Activated naive CD8-positive, alpha-beta T cell treated with anti-CD3 and anti-CD28 coated beads, Interleukin-2, amount 50 U/mL, for 16 hours (primary cell): ENCODE measurements around the gene PRPSAP2.
"Not testable (repeated sequence)": the region's sequence is repeated elsewhere in the genome, so short reads cannot be mapped to it uniquely, and the experiment has no call there.

Experiments used
- DNase-seq: peaks from one replicate; pipeline ENCODE4 v3.0.0-alpha.2; 2020; ENCODE audit warnings: low read depth, low spot score

PRPSAP2 gene, protein sequence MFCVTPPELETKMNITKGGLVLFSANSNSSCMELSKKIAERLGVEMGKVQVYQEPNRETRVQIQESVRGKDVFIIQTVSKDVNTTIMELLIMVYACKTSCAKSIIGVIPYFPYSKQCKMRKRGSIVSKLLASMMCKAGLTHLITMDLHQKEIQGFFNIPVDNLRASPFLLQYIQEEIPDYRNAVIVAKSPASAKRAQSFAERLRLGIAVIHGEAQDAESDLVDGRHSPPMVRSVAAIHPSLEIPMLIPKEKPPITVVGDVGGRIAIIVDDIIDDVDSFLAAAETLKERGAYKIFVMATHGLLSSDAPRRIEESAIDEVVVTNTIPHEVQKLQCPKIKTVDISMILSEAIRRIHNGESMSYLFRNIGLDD

DNA sequence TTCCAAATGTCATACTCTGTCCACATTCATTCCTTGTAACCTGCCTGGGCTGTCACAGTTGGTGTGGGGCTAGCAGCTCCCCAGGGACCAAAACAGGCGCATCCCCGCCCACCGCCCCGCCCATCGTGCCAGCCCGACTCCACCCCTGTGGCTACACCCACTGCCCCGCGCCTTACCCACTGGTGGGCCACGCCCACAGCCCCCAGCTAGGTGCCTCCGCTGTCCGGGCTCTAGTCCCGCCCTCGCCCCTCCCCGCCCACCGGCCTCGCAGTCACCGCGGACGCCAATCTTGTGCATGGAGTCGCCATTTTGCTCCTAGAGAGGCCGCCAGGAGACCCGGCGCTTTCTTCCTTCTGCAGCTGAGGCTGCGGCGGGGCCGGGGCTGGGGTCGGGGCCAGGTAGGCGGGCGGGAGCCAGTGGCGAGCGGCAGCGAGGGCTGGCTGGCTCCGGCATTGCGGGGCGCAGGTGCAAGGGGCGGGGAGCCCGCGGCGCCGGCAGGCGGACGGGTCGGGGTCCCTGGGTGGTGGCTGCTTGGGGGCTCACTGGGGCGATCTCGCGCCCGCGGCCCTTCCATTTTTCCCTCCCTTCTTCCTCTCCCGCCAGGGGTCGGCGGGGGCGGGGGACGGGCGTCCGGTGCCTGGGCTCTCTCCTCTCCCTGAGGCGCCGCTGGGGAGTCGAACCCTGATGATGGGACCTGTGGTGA is at the start of gene PRPSAP2:
PRPSAP2 (plus strand) TSS at position 268 of the 703 bp plus-strand sequence. CDS start 7,703 bp downstream, outside the sequence.
- DNase-seq, result peak; percentile 81

- DNase-seq, result not testable (repeated sequence)
These were observed 42.0 kb upstream of the PRPSAP2 start for GRCh38 chr17:18815924-18816323.

- not testable (repeated sequence) for DNase-seq
These were observed 41.2 kb upstream of the PRPSAP2 start for GRCh38 chr17:18816489-18817371.

GRCh38 chr17:18821430-18821829 is 36.5 kb upstream of the PRPSAP2 start:
- not testable (repeated sequence) for DNase-seq

DNA sequence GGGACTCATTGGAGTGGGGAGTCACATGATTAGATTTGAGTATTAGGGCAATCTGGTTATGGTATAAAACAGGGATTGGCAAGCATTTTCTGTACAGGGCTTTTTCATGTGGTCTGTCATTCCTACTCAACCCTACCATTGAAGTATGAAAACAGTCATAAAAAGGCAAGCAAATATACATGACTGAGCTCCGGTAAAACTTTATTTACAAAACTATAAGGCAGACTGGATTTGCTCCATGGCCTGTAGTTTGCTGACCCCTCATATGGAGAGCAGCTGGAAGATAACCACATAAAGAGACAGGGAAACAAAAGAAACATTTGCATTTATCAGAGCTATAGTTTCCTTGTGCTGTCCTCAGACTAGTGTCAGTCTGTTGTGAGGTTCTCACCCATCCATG is 30.3 kb upstream of the PRPSAP2 start:
- not testable (repeated sequence) for DNase-seq

DNA sequence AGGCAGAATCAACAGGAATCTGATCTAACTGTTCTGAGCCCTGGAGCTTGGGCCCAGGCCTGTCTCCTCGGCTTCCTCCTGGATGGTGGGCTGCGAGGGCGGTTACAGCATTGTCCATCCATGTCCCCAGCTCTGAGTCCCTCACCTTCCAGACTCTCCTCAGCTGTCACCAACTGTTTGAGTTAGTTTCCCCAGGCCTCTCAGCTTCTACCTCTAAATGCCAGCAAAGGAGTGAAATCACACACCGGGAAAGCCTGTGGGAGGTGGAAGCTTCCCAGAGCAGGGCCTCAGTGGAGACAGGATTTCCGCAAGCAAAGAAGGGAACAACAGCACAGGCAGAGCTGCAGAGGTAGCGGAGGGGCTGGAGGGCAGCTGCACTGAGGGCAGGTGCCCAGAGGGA is 9.4 kb upstream of the PRPSAP2 start:
- no peak for DNase-seq

DNA sequence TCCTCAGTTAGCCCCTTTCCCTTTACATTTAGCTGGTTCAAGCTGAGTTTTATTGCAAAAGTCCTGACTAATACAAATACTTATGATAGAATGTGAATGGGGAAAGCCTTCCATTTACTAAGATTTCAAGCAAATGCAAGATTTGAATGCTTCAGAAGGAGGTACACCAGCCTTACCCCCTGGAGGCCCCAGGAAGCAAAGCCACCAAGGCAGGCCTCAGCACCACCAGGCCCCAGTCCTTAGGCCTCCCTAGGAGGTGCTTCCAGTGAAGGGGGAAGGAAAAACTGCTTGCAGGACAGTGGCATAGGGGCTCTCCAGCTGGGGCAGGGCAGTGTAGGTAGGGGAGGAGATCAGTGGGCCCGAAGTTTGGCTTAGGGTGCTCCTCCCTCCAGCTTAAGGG is 7.3 kb upstream of the PRPSAP2 start:
- no peak for DNase-seq

DNA sequence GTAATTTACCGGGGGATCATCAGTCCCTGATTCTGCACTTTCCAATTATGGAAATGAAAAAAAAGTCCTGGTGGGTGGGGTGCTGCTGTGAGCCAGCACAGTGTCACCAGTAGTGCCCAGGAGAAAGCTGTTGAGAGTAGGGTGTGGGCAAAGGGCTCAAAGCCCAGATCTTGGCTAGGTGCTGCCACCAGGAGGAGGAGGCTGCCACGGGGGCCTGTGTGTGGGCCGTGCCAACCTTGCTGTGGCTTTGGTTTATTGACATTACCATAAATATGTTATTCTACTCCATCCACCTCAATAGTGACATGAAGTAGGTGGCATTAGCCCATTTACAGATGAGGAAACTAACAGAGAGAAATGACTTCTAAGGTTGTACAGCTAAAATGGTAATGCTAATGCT is 6.7 kb upstream of the PRPSAP2 start:
- no peak for DNase-seq

GRCh38 chr17:18854956-18855355 is 3.0 kb upstream of the PRPSAP2 start:
- no peak for DNase-seq

GRCh38 chr17:18855831-18856569 is 1.9 kb upstream of the PRPSAP2 start:
- DNase-seq, result peak; percentile 68

DNA sequence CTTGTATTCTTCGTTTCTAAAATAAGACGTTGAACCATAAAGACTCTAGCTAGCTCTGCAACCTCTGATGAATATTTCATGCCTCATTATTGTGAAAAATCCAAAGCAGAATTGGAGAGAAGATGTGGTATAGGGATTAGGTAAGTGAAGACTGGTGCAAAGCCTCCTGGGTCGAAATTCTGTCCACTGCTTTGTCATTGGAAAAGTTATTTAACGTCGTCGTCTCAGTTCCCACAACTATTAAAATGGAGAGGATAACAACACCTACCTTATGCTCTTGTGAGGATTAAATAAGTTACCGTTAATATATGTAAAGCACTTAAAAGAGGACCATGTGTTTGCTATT is 1.4 kb upstream of the PRPSAP2 start:
- DNase-seq, result no peak

DNA sequence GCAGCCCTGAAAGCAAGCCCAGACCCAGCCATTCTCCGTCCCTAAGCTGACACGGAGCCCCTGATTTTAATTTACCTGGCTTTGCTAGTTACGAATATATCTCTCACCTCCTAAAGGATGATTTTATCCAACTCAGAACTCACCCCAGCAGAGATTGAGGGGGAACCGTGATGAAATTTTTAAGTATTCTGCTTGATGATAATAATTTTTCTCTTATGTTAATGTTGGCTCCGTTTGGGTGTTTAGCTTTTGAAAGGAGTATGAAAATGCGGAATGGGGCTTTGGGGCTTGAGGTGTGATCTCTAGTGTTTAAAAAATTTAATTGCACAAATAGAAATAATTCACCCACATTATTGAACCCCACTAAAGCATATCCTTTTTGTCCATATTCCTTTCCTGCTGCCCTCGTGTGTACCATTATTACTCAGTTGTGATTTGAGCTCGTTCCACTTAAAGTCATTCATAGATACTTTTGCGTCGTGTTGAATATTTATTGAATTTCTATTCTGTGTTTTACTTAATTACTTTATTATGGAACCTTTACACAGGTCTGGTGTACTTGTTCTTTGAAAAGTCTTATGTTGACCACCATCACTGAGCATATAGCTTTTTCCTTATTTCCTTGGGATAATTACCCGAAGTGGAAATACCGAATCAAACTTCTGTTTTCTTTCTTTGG is 775 bp downstream of the PRPSAP2 start:
- no peak for DNase-seq

DNA sequence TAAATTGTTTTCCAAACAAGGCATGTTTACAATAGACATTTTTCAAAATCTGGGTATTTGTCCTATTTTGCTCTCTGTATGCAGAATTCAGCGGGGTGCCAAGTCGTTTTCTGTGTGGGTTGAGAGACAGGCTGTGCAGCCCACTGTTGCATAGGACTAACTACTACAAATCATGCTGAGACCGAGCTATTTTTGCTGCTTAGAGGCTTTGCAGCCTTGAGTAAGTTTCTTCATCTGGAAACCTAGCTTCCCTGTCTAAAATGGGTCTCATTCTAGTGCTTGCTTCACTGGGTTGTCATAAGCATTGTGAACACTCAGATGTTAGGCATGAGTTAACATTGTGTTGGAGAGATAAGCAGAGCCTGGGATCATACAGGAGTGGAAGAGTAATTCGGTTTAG is 1.3 kb downstream of the PRPSAP2 start:
- DNase-seq, result no peak

DNA sequence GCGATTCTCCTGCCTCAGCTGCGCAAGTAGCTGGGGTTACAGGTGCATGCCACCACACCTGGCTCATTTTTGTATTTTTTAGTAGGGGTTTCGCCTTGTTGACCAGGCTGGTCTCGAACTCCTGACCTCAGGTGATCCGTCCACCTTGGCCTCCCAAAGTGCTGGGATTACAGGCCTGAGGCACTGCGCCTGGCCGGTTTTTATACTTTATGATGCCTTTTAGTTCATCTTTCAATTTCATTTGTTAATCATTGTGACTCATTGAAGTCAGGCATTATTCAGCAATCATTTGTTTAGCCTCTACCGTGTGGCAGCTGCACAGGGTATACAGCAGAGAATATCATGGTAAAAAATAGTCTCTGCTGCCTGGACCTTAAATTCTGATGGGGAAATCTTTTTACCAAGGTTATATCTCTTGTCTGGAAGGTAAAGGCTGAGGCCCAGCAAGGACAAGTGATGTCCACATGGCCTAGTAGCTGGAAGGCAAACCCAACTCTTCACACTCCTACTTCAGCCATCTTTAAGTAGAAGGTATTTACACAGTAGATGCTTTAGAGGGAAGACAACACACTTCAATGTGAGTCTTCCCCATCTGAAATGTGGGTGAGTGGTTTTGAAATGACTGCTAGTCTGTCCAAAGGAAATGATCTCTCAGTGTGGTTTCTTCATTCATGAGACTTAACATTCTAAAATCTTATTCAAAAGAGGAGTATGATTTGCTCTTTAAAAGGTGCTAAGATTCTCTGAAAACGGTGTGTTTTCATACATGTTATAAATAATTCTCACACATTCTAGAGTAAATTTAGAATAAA is 2.4 kb downstream of the PRPSAP2 start:
- DNase-seq, result no peak

DNA sequence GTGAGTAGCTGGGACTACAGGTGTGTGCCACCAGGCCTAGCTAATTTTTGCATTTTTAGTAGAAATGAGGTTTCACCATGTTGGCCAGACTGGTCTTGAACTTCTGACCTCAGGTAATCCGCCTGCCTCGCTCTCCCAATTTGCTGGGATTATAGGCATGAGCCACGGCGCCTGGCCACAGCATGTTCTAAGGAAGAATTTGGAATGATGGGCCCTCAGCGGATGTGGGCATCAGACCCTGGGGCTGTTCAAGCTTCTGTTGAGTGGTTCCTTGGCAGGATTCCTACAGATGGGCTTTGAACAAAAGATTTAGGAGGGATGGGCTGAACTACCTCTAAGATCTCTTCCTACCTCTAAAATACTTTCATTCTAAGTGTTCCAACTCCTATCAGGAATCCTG is 4.1 kb downstream of the PRPSAP2 start:
- no peak for DNase-seq

DNA sequence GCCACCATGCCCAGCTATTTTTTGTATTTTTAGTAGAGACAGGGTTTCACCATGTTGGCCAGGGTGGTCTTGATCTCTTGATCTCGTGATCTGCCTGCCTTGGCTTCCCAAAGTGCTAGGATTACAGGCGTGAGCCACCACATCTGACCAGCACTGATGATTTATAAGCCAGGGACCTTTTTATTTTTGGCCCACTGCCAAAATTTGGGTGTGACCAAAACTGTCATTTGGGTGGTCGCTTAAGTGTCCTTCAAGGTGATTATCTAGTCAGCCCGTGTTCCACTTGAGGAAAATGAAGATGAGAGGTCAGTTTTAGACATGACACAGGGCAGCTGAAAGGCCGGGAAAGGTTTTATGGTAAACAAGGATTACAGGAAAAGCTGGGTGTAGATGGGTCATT is 7.1 kb downstream of the PRPSAP2 start:
- DNase-seq, result not testable (repeated sequence)

- no peak for DNase-seq
These were observed 9.2 kb downstream of the PRPSAP2 start for GRCh38 chr17:18866866-18867813.

DNA sequence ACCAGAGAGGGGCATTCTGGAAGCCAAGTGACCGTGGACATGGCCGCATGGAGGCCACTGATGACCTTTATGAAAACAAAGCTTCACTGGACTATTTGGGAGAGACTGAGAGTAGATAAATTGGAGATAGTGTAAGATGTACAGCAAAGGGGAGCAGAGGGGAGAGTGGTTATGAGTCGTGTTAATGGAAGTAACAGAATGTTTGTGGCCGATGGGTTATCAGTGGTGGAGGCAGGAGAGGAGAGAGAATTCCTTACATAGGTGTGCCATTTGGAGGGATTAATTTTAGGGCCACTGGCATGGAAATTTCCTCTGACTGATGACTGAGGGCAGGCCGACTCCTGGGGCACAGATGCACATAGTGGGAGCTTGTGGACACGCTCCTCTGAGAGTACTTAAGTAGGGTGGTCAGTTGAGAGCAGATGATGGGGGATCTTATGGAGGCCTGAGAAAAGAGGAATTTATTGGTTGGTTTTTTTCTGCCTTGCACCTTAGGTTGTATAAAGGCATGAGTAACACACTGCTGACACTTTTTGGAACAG is 19.2 kb downstream of the PRPSAP2 start:
- no peak for DNase-seq
